B cell (primary cell): Measurements from ENCODE around the gene PIP4K2A. TPM values are rescaled to one million over a fixed set of nuclear protein-coding genes. Genes with fewer than 3 reads are reported as not detected.

Experiments used
- ATAC-seq: fragments of 200-7000 bp; cut with Tn5 transposase; one replicate; pipeline ENCODE4 v1.10.0; 2021; ENCODE audit warnings: low read depth, mild to moderate bottlenecking, moderate number of reproducible peaks, moderate library complexity
- CTCF ChIA-PET: fragments of 350-600 bp; sonication (Branson Sonifier 250); formaldehyde crosslinking; loops from one replicate; lab custom pipeline; 2021; ENCODE audit warnings: antibody characterized with exemption, inconsistent platforms; lab: Charles Lee
- POLR2A ChIA-PET: fragments of 350-600 bp; sonication (Branson Sonifier 250); formaldehyde crosslinking; loops from one replicate; lab custom pipeline; 2021; ENCODE audit warnings: antibody characterized with exemption; lab: Charles Lee
- DNase-seq: peaks from one replicate; pipeline ENCODE4 v3.0.0; 2013
- H2AFZ ChIP-seq: 2 replicates; pipeline ENCODE4 v1.6.1; 2012; ENCODE audit warnings: mild to moderate bottlenecking, low read depth, low read length; ENCODE audit not compliant: insufficient read depth, poor library complexity, severe bottlenecking
- H3K27ac ChIP-seq, 2 donors: 1 replicate in 1 of 2; 2 replicates in 1 of 2; pipeline ENCODE4 v1.5.1; 2012 to 2013; ENCODE audit warnings: low read length in 2 of 2, mild to moderate bottlenecking in 2 of 2, moderate library complexity in 1 of 2
- H3K27me3 ChIP-seq, 4 experiments: fragments of 200-600 bp in 1 of 4; sonication (generic) in 1 of 4; replicated peaks in 1 of 4; 1 replicate in 2 of 4; 2 replicates in 2 of 4; pipeline versions ENCODE4 v1.6.1 to v1.7.0; 2013 to 2016; ENCODE audit warnings: low read length in 3 of 4, mild to moderate bottlenecking in 2 of 4, mixed read lengths in 1 of 4, moderate library complexity in 1 of 4; ENCODE audit not compliant: insufficient read depth in 4 of 4, control insufficient read depth in 3 of 4; ENCODE audit errors: control extremely low read depth in 1 of 4
- H3K36me3 ChIP-seq, 2 experiments: replicated peaks in 1 of 2; 1 replicate in 1 of 2; 2 replicates in 1 of 2; pipeline versions ENCODE4 v1.6.1 to v1.7.1; 2013; ENCODE audit warnings: low read length in 1 of 2; ENCODE audit not compliant: insufficient read depth in 2 of 2, control insufficient read depth in 1 of 2; ENCODE audit errors: control extremely low read depth in 1 of 2, extremely low read depth in 1 of 2
- H3K4me1 ChIP-seq, 2 donors: fragments of 200-600 bp in 1 of 2; sonication (generic) in 1 of 2; 1 replicate in 1 of 2; 2 replicates in 1 of 2; pipeline versions ENCODE4 v1.5.1 to v1.6.1; 2013 to 2017; ENCODE audit warnings: low read length in 2 of 2; ENCODE audit not compliant: control insufficient read depth in 2 of 2, insufficient read depth in 2 of 2
- H3K4me2 ChIP-seq: replicated peaks from 2 replicates; pipeline ENCODE3; 2012; ENCODE audit warnings: mild to moderate bottlenecking, low read depth, low read length; ENCODE audit not compliant: poor library complexity, severe bottlenecking
- H3K4me3 ChIP-seq, 5 experiments: fragments of 200-600 bp in 1 of 5; sonication (generic) in 1 of 5; 1 replicate in 3 of 5; 2 replicates in 2 of 5; pipeline versions ENCODE4 v1.5.1 to v1.7.0; 2011 to 2016; ENCODE audit warnings: low read length in 4 of 5, mild to moderate bottlenecking in 4 of 5, low read depth in 2 of 5, control low read depth in 1 of 5, moderate library complexity in 1 of 5; ENCODE audit not compliant: insufficient read depth in 1 of 5; ENCODE audit errors: control extremely low read depth in 1 of 5, extremely low read depth in 1 of 5
- H3K79me2 ChIP-seq: fragments of 200-600 bp; sonication (generic); one replicate; pipeline ENCODE4 v1.6.0; 2016; ENCODE audit warnings: low read length; ENCODE audit not compliant: control insufficient read depth, insufficient read depth
- H3K9ac ChIP-seq: fragments of 200-600 bp; sonication (generic); 2 replicates; pipeline ENCODE4 v1.6.1; 2017; ENCODE audit warnings: mild to moderate bottlenecking, low read length, moderate library complexity
- H3K9me3 ChIP-seq, 3 donors: one replicate each; pipeline versions ENCODE4 v1.6.1 to v1.7.1; 2013; ENCODE audit warnings: low read length in 2 of 3; ENCODE audit not compliant: control insufficient read depth in 2 of 3, insufficient read depth in 1 of 3; ENCODE audit errors: control extremely low read depth in 1 of 3
- H4K20me1 ChIP-seq: 2 replicates; pipeline ENCODE4 v1.6.0; 2012; ENCODE audit warnings: mild to moderate bottlenecking, low read length; ENCODE audit not compliant: insufficient read depth, control insufficient read depth, poor library complexity, severe bottlenecking
- H3K27ac Mint-ChIP-seq: one replicate; pipeline ENCODE4 v1.8.0; 2021; ENCODE audit warnings: mixed read lengths
- H3K27me3 Mint-ChIP-seq: one replicate; pipeline ENCODE4 v1.8.0; 2021; ENCODE audit warnings: mixed read lengths
- H3K4me1 Mint-ChIP-seq: one replicate; pipeline ENCODE4 v1.8.0; 2021; ENCODE audit warnings: mixed read lengths
- H3K4me3 Mint-ChIP-seq: one replicate; pipeline ENCODE4 v1.8.0; 2021; ENCODE audit warnings: mixed read lengths
- H3K9me3 Mint-ChIP-seq: one replicate; pipeline ENCODE4 v1.8.0; 2022; ENCODE audit warnings: mixed read lengths; ENCODE audit not compliant: insufficient read depth
- CTCF ChIP-seq: fragments of 200-600 bp; IDR thresholded peaks from one replicate; pipeline ENCODE4 v1.8.0; 2022; ENCODE audit warnings: antibody characterized with exemption, mild to moderate bottlenecking
- EZH2 ChIP-seq: IDR thresholded peaks from 2 replicates; pipeline ENCODE4 v1.6.1; 2012; ENCODE audit warnings: borderline replicate concordance, low read depth, mild to moderate bottlenecking, moderate library complexity, low read length; ENCODE audit not compliant: insufficient read depth, poor library complexity, severe bottlenecking
- WGBS: methylation state at CpG from one replicate; pipeline ENCODE4 v1.1.5; 2013; ENCODE audit warnings: missing lambda C conversion rate; ENCODE audit not compliant: insufficient coverage; 5-methylcytosine and 5-hydroxymethylcytosine counted together
- intact Hi-C: fragments of 100-400 bp; cut with micrococcal nuclease; formaldehyde crosslinking; loops from one replicate; pipeline ENCODE4 v1.10.0; 2022
- polyA plus RNA-seq: library from polyadenylated mRNA; depleted of rRNA; stranded (reverse); fragments of >200 nt; gene quantifications from 2 replicates; pipeline ENCODE4 v1.2.3, GENCODE V29; 2012
- total RNA-seq, 2 donors: library from RNA; stranded (reverse); fragments of 120-200 nt in 1 of 2; gene quantifications; 1 replicate in 1 of 2; 2 replicates in 1 of 2; pipeline versions ENCODE4 v1.2.3 to v1.2.4, GENCODE V29; 2013 to 2022

The PIP4K2A gene
- total and polyA plus RNA-seq, 2 donors (not counting 1 experiment from before 2014, with no cell fraction given) = 21.8 to 103 TPM

DNA sequence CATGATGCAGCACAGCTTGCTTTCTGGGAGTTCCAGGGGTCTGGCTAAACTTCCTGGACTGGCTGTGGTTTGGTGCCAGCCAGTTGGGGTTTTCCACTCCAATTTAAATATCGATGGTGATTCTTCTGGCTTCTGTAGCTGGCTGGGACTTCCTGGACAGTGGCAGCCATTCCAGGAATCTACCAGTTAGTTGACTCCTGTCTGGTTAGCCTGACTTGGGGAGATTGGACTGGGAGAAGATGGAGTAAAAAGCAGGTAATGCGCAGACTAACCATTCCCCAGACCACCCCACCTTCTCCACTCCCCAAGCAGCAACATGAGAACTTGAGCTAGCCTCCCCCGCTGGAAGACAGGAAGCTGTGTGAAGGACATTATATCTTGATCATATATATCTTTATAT, 6.3 kb upstream of the PIP4K2A start:
- DNase-seq (no peak), ATAC-seq (no peak)
- H3K9me3 ChIP-seq = no peaks in the 10 kb centered on the region
- WGBS = no CpG with 5 or more reads among the region's 3 CpGs
- H4K20me1 ChIP-seq = no peaks in the 10 kb centered on the region
- no peak overlapping the region for H3K27ac Mint-ChIP-seq
- POLR2A ChIA-PET = interaction anchor here (0.5 kb wide), 2 partner anchors 60 to 342 kb away, joined by 4 to 5 read pairs; no protein-coding TSS in a partner anchor
- no peaks in the 10 kb centered on the region for H3K27me3 ChIP-seq
- no peaks in the 10 kb centered on the region for H3K36me3 ChIP-seq
- peaks cover 4% of the 10 kb centered on the region for H3K79me2 ChIP-seq
- intact Hi-C loops = loop anchor here (5.0 to 10.0 kb wide), 2 partner anchors 47 to 724 kb away; no protein-coding TSS in a partner anchor
- no peak overlapping the region for H3K27ac ChIP-seq
- no peaks in the 10 kb centered on the region for H3K27me3 Mint-ChIP-seq
- CTCF ChIA-PET = interaction anchor here (0.9 to 1.6 kb wide), 2 partner anchors 20 to 146 kb away, joined by 3 to 6 read pairs; no protein-coding TSS in a partner anchor
- no peak overlapping the region for H3K4me3 Mint-ChIP-seq
- TF ChIP-seq EZH2 (no peak), CTCF (no peak)
- peaks cover 40% of the 10 kb centered on the region for H3K4me1 Mint-ChIP-seq
- H3K4me1 ChIP-seq = peaks cover 27 to 29% of the 10 kb centered on the region in 2 donors
- no peak overlapping the region for H3K4me2 ChIP-seq
- H3K9ac ChIP-seq = no peak overlapping the region
- H2AFZ ChIP-seq = no peak overlapping the region
- no peak overlapping the region for H3K4me3 ChIP-seq
- no peaks in the 10 kb centered on the region for H3K9me3 Mint-ChIP-seq

- CTCF ChIA-PET = interaction anchor here (0.9 to 1.6 kb wide), 2 partner anchors 21 to 145 kb away, joined by 3 to 6 read pairs; no protein-coding TSS in a partner anchor
- peaks cover 35% of the 10 kb centered on the region for H3K4me1 Mint-ChIP-seq
- no peak for DNase-seq
Measured at GRCh38 chr10:22719406-22720042, 5.1 kb upstream of the PIP4K2A start.

More at GRCh38 chr10:22719406-22720042, 5.1 kb upstream of the PIP4K2A start:
- no peaks in the 10 kb centered on the region for H4K20me1 ChIP-seq
- Mint-ChIP-seq H3K9me3 (no peaks in the 10 kb centered on the region), H3K4me3 (no peak overlapping the region), H3K27ac (no peak overlapping the region), H3K27me3 (no peaks in the 10 kb centered on the region)
- H3K27ac ChIP-seq = no peak overlapping the region
- H3K4me2 ChIP-seq = no peak overlapping the region
- no peak overlapping the region for H3K9ac ChIP-seq
- no peaks in the 10 kb centered on the region for H3K79me2 ChIP-seq
- no peak overlapping the region for H2AFZ ChIP-seq
- intact Hi-C loops = loop anchor here (5.0 to 10.0 kb wide), 4 partner anchors 48 to 1185 kb away; partner anchors contain the start of gene MLLT10
- WGBS = 91% methylated on average over 1 of the region's 3 CpGs
- TF ChIP-seq CTCF (no peak), EZH2 (no peak)
- no peaks in the 10 kb centered on the region for H3K27me3 ChIP-seq
- H3K36me3 ChIP-seq = no peaks in the 10 kb centered on the region
- H3K4me3 ChIP-seq = no peak overlapping the region
- POLR2A ChIA-PET = no interaction called here
- ATAC-seq = no peak
- peaks cover 0 to 3% (median 0%) of the 10 kb centered on the region in 3 donors for H3K9me3 ChIP-seq
- peaks cover 28 to 31% of the 10 kb centered on the region in 2 donors for H3K4me1 ChIP-seq
